ENCODE results near the gene SC5D. TPM values are rescaled to one million over a fixed set of nuclear protein-coding genes. Genes with fewer than 3 reads are reported as not detected.

The SC5D gene
- total and polyA plus RNA-seq, 5 donors from 2014 or later, result 8.0 to 81.4 (median 10.9) TPM

GRCh38 chr11:121321614-121322243 is 29.2 kb downstream of the SC5D start:
- Histone ChIP-seq H3K4me3 (ENCODE audit: low read depth, low read length) (no peak overlapping the region), H3K4me1 (ENCODE audit: control insufficient read depth, insufficient read depth, low read length, poor library complexity, severe bottlenecking) (no peaks in the 10 kb centered on the region), H3K27me3 (ENCODE audit: control insufficient read depth, insufficient read depth, low read length) (no peaks in the 10 kb centered on the region), H3K27ac (ENCODE audit: insufficient read depth, low read length, poor library complexity, severe bottlenecking) (no peak overlapping the region), H3K9me3 (ENCODE audit: control insufficient read depth in 2 of 2, low read length in 2 of 2) (no peaks in the 10 kb centered on the region), H3K36me3 (ENCODE audit: control insufficient read depth, insufficient read depth, low read length) (no peaks in the 10 kb centered on the region)
- Mint-ChIP-seq H3K4me3 (no peak overlapping the region), H3K9me3 (no peaks in the 10 kb centered on the region), H3K36me3 (no peaks in the 10 kb centered on the region), H3K27ac (peak overlapping the region in 2 of 3 donors; percentile 38 to 62), H3K4me1 (peaks cover 9 to 22% (median 11%) of the 10 kb centered on the region in 4 donors), H3K27me3 (peaks cover 7% of the 10 kb centered on the region)
- ATAC-seq (ENCODE audit: low read depth in 2 of 2) (peak; percentile 71 to 74), DNase-seq (peak in 2 of 3 donors; percentile 23 to 66)

GRCh38 chr11:121323046-121323607 is 30.6 kb downstream of the SC5D start:
- DNase-seq, result no peak
- Histone ChIP-seq H3K9me3 (ENCODE audit: control insufficient read depth in 2 of 2, low read length in 2 of 2) (no peaks in the 10 kb centered on the region), H3K27me3 (ENCODE audit: control insufficient read depth, insufficient read depth, low read length) (no peaks in the 10 kb centered on the region), H3K4me3 (ENCODE audit: low read depth, low read length) (no peak overlapping the region), H3K27ac (ENCODE audit: insufficient read depth, low read length, poor library complexity, severe bottlenecking) (no peak overlapping the region), H3K36me3 (ENCODE audit: control insufficient read depth, insufficient read depth, low read length) (no peaks in the 10 kb centered on the region), H3K4me1 (ENCODE audit: control insufficient read depth, insufficient read depth, low read length, poor library complexity, severe bottlenecking) (peaks cover 9% of the 10 kb centered on the region)
- H3K4me3 Mint-ChIP-seq, result no peak overlapping the region
- H3K27me3 Mint-ChIP-seq, result peaks cover 7% of the 10 kb centered on the region
- H3K4me1 Mint-ChIP-seq, result peaks cover 9 to 22% (median 11%) of the 10 kb centered on the region in 4 donors
- no peaks in the 10 kb centered on the region for H3K9me3 Mint-ChIP-seq
- H3K27ac Mint-ChIP-seq, result no peak overlapping the region
- no peaks in the 10 kb centered on the region for H3K36me3 Mint-ChIP-seq
- no peak for ATAC-seq (ENCODE audit: low read depth in 2 of 2)

- Mint-ChIP-seq H3K4me1 (peaks cover 0 to 11% (median 5%) of the 10 kb centered on the region in 4 donors), H3K4me3 (no peak overlapping the region), H3K9me3 (no peaks in the 10 kb centered on the region), H3K27ac (no peak overlapping the region), H3K27me3 (peaks cover 7% of the 10 kb centered on the region), H3K36me3 (no peaks in the 10 kb centered on the region)
- no peak for ATAC-seq (ENCODE audit: low read depth in 2 of 2)
- Histone ChIP-seq H3K9me3 (ENCODE audit: control insufficient read depth in 2 of 2, low read length in 2 of 2) (no peaks in the 10 kb centered on the region), H3K27ac (ENCODE audit: insufficient read depth, low read length, poor library complexity, severe bottlenecking) (no peak overlapping the region), H3K27me3 (ENCODE audit: control insufficient read depth, insufficient read depth, low read length) (no peaks in the 10 kb centered on the region), H3K4me3 (ENCODE audit: low read depth, low read length) (no peak overlapping the region), H3K4me1 (ENCODE audit: control insufficient read depth, insufficient read depth, low read length, poor library complexity, severe bottlenecking) (peaks cover 20% of the 10 kb centered on the region), H3K36me3 (ENCODE audit: control insufficient read depth, insufficient read depth, low read length) (no peaks in the 10 kb centered on the region)
- DNase-seq, result no peak
These were observed 33.7 kb downstream of the SC5D start for GRCh38 chr11:121326230-121326629.

GRCh38 chr11:121327553-121327952 is 35.0 kb downstream of the SC5D start:
- Mint-ChIP-seq H3K9me3 (no peaks in the 10 kb centered on the region), H3K4me3 (no peak overlapping the region), H3K4me1 (peaks cover 0 to 3% (median 0%) of the 10 kb centered on the region in 4 donors), H3K36me3 (peaks cover 3% of the 10 kb centered on the region), H3K27me3 (no peaks in the 10 kb centered on the region), H3K27ac (no peak overlapping the region)
- H3K36me3 ChIP-seq (ENCODE audit: control insufficient read depth, insufficient read depth, low read length), result no peaks in the 10 kb centered on the region
- no peak for ATAC-seq (ENCODE audit: low read depth in 2 of 2)
- peak overlapping the region; percentile 72 for H3K4me3 ChIP-seq (ENCODE audit: low read depth, low read length)
- no peak for DNase-seq
- H3K4me1 ChIP-seq (ENCODE audit: control insufficient read depth, insufficient read depth, low read length, poor library complexity, severe bottlenecking), result peaks cover 20% of the 10 kb centered on the region
- peak overlapping the region; percentile 44 for H3K27ac ChIP-seq (ENCODE audit: insufficient read depth, low read length, poor library complexity, severe bottlenecking)
- H3K9me3 ChIP-seq (ENCODE audit: control insufficient read depth in 2 of 2, low read length in 2 of 2), result no peaks in the 10 kb centered on the region
- H3K27me3 ChIP-seq (ENCODE audit: control insufficient read depth, insufficient read depth, low read length), result no peaks in the 10 kb centered on the region

GRCh38 chr11:121328176-121328966 is 35.8 kb downstream of the SC5D start:
- DNase-seq, result peak in 2 of 3 donors; percentile 50 to 86
- no peaks in the 10 kb centered on the region for H3K9me3 ChIP-seq (ENCODE audit: control insufficient read depth in 2 of 2, low read length in 2 of 2)
- peak overlapping the region; percentile 44 for H3K27ac ChIP-seq (ENCODE audit: insufficient read depth, low read length, poor library complexity, severe bottlenecking)
- Mint-ChIP-seq H3K4me1 (peaks cover 0 to 3% (median 0%) of the 10 kb centered on the region in 4 donors), H3K27ac (no peak overlapping the region), H3K9me3 (no peaks in the 10 kb centered on the region), H3K4me3 (no peak overlapping the region), H3K27me3 (no peaks in the 10 kb centered on the region), H3K36me3 (peaks cover 3% of the 10 kb centered on the region)
- no peaks in the 10 kb centered on the region for H3K36me3 ChIP-seq (ENCODE audit: control insufficient read depth, insufficient read depth, low read length)
- H3K27me3 ChIP-seq (ENCODE audit: control insufficient read depth, insufficient read depth, low read length), result peaks cover 3% of the 10 kb centered on the region
- H3K4me3 ChIP-seq (ENCODE audit: low read depth, low read length), result peak overlapping the region; percentile 72
- ATAC-seq (ENCODE audit: low read depth in 2 of 2), result peak; percentile 90 to 91
- peaks cover 20% of the 10 kb centered on the region for H3K4me1 ChIP-seq (ENCODE audit: control insufficient read depth, insufficient read depth, low read length, poor library complexity, severe bottlenecking)

- H3K4me3 Mint-ChIP-seq, result no peak overlapping the region
- no peak overlapping the region for H3K27ac ChIP-seq (ENCODE audit: insufficient read depth, low read length, poor library complexity, severe bottlenecking)
- H3K27ac Mint-ChIP-seq, result no peak overlapping the region
- H3K9me3 ChIP-seq (ENCODE audit: control insufficient read depth in 2 of 2, low read length in 2 of 2), result no peaks in the 10 kb centered on the region
- no peaks in the 10 kb centered on the region for H3K9me3 Mint-ChIP-seq
- peaks cover 3% of the 10 kb centered on the region for H3K27me3 ChIP-seq (ENCODE audit: control insufficient read depth, insufficient read depth, low read length)
- DNase-seq (peak in 2 of 3 donors; percentile 22 to 78), ATAC-seq (ENCODE audit: low read depth in 2 of 2) (peak; percentile 33 to 35)
- no peaks in the 10 kb centered on the region for H3K36me3 ChIP-seq (ENCODE audit: control insufficient read depth, insufficient read depth, low read length)
- peaks cover 0 to 3% (median 0%) of the 10 kb centered on the region in 4 donors for H3K4me1 Mint-ChIP-seq
- H3K4me1 ChIP-seq (ENCODE audit: control insufficient read depth, insufficient read depth, low read length, poor library complexity, severe bottlenecking), result peaks cover 20% of the 10 kb centered on the region
- H3K36me3 Mint-ChIP-seq, result peaks cover 3% of the 10 kb centered on the region
- H3K4me3 ChIP-seq (ENCODE audit: low read depth, low read length), result no peak overlapping the region
- H3K27me3 Mint-ChIP-seq, result peaks cover 3% of the 10 kb centered on the region
These were observed 36.6 kb downstream of the SC5D start for GRCh38 chr11:121328967-121329679.

- Mint-ChIP-seq H3K4me3 (no peak overlapping the region), H3K27me3 (peaks cover 8% of the 10 kb centered on the region), H3K4me1 (peaks cover 0 to 8% (median 1%) of the 10 kb centered on the region in 4 donors), H3K27ac (peak overlapping the region in 1 of 3 donors; percentile 60), H3K36me3 (peaks cover 3% of the 10 kb centered on the region), H3K9me3 (no peaks in the 10 kb centered on the region)
- peaks cover 3% of the 10 kb centered on the region for H3K27me3 ChIP-seq (ENCODE audit: control insufficient read depth, insufficient read depth, low read length)
- H3K9me3 ChIP-seq (ENCODE audit: control insufficient read depth in 2 of 2, low read length in 2 of 2), result no peaks in the 10 kb centered on the region
- DNase-seq (no peak), ATAC-seq (ENCODE audit: low read depth in 2 of 2) (no peak)
- H3K27ac ChIP-seq (ENCODE audit: insufficient read depth, low read length, poor library complexity, severe bottlenecking), result no peak overlapping the region
- peaks cover 20% of the 10 kb centered on the region for H3K4me1 ChIP-seq (ENCODE audit: control insufficient read depth, insufficient read depth, low read length, poor library complexity, severe bottlenecking)
- H3K4me3 ChIP-seq (ENCODE audit: low read depth, low read length), result no peak overlapping the region
- H3K36me3 ChIP-seq (ENCODE audit: control insufficient read depth, insufficient read depth, low read length), result no peaks in the 10 kb centered on the region
These were observed 37.3 kb downstream of the SC5D start for GRCh38 chr11:121329781-121330395.

Data from CD4-positive, CD25-positive, alpha-beta regulatory T cell (primary cell).